DND-41 (cell line): ENCODE data around the gene XYLT1.

Experiments used
- ATAC-seq: fragments of 200-7000 bp; cut with Tn5 transposase; 3 replicates; pipeline ENCODE4 v1.9.1; 2021; ENCODE audit warnings: low read depth; ENCODE audit not compliant: insufficient read depth
- DNase-seq: peaks from one replicate; pipeline ENCODE4 v3.0.0-alpha.2; 2020
- H2AFZ ChIP-seq: 2 replicates; pipeline ENCODE4 v1.6.0; 2012; ENCODE audit warnings: low read depth, low read length
- H3K27ac ChIP-seq: 2 replicates; pipeline ENCODE4 v1.5.1; 2012; ENCODE audit warnings: low read length, inconsistent platforms
- H3K27me3 ChIP-seq: fragments of 200-600 bp; sonication (generic); 2 replicates; pipeline ENCODE4 v1.6.0; 2012; ENCODE audit warnings: low read length, mild to moderate bottlenecking, inconsistent platforms; ENCODE audit not compliant: insufficient read depth, poor library complexity
- H3K36me3 ChIP-seq: 2 replicates; pipeline ENCODE4 v1.5.1; 2012; ENCODE audit warnings: low read length, inconsistent platforms; ENCODE audit not compliant: insufficient read depth
- H3K4me1 ChIP-seq: 2 replicates; pipeline ENCODE4 v1.5.1; 2012; ENCODE audit warnings: mild to moderate bottlenecking, low read length; ENCODE audit not compliant: insufficient read depth
- H3K4me2 ChIP-seq: 2 replicates; pipeline ENCODE4 v1.6.0; 2012; ENCODE audit warnings: mild to moderate bottlenecking, moderate library complexity, low read length, inconsistent platforms; ENCODE audit not compliant: insufficient read depth
- H3K4me3 ChIP-seq, 2 experiments: fragments of 200-600 bp in 1 of 2; shearing (Covaris generic) in 1 of 2; 2 replicates each; pipeline ENCODE4 v1.5.1; 2012 to 2016; ENCODE audit warnings: inconsistent platforms in 2 of 2, low read length in 2 of 2, mild to moderate bottlenecking in 2 of 2, low read depth in 1 of 2, moderate library complexity in 1 of 2
- H3K79me2 ChIP-seq: 2 replicates; pipeline ENCODE4 v1.6.0; 2012; ENCODE audit warnings: low read length, inconsistent platforms; ENCODE audit not compliant: insufficient read depth
- H3K9ac ChIP-seq: 2 replicates; pipeline ENCODE4 v1.6.0; 2012; ENCODE audit warnings: low read depth, mild to moderate bottlenecking, inconsistent platforms, low read length, moderate library complexity
- H3K9me3 ChIP-seq: 2 replicates; pipeline ENCODE4 v1.5.1; 2012; ENCODE audit warnings: low read length, moderate library complexity, mild to moderate bottlenecking, inconsistent platforms; ENCODE audit not compliant: insufficient read depth, severe bottlenecking
- H4K20me1 ChIP-seq: 2 replicates; pipeline ENCODE4 v1.6.0; 2012; ENCODE audit warnings: low read length; ENCODE audit not compliant: insufficient read depth
- EZH2 ChIP-seq: IDR thresholded peaks from 3 replicates; pipeline ENCODE4 v1.6.1; 2012; ENCODE audit warnings: borderline replicate concordance, low read depth, mild to moderate bottlenecking, moderate library complexity, low read length, inconsistent platforms; ENCODE audit not compliant: severe bottlenecking
- TF ChIP-seq, protein P1 (sequence below): IDR thresholded peaks from 2 replicates; pipeline ENCODE4 v1.5.1; 2012; ENCODE audit warnings: borderline replicate concordance, low read length, moderate library complexity, mild to moderate bottlenecking; ENCODE audit not compliant: poor library complexity, severe bottlenecking; ENCODE audit errors: extremely low read depth

XYLT1 gene

GRCh38 chr16:17328932-17329331 lies 141.8 kb downstream of the XYLT1 start:
- no peak for DNase-seq
- no peak for ATAC-seq

DNA sequence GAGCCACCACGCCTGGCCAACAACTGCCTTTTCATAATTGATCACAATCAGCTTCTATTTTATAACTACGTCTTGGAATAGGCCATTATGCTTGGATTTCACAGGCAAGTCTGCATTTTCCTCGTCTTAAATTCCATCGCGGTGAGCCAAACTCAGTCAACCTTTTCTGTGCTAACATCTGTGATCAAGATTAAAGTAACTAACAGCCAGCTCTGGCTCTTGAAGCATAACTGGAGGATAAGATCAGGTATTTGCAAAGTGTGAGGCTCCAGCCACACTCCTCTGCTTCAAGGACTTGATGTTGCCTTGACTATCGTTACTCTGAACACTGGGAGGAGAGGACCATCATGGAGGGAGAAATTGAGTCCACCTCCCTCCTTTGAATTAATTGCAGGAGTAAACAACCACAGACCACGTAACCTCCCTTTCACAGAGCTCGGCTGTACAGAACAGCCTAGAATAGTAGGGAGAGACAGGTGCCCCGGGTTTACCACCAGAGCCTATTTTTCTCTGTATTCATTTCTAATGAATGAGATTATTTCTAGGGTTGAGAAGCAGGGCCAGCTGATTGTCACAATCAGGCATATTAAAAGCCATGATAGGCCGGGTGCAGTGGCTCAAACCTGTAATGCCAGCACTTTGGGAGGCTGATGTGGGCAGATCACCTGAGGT lies 143.0 kb downstream of the XYLT1 start:
- H3K9me3 ChIP-seq, result no peaks in the 10 kb centered on the region

More at GRCh38 chr16:17328932-17329331, 141.8 kb downstream of the XYLT1 start:
- no peaks in the 10 kb centered on the region for H3K79me2 ChIP-seq
- no peaks in the 10 kb centered on the region for H3K9me3 ChIP-seq
- H3K27ac ChIP-seq, result no peak overlapping the region
- H3K27me3 ChIP-seq, result no peaks in the 10 kb centered on the region
- no peaks in the 10 kb centered on the region for H4K20me1 ChIP-seq
- no peak overlapping the region for H3K9ac ChIP-seq
- no peaks in the 10 kb centered on the region for H3K4me1 ChIP-seq
- no peak for TF ChIP-seq EZH2
- TF ChIP-seq, protein P1, sequence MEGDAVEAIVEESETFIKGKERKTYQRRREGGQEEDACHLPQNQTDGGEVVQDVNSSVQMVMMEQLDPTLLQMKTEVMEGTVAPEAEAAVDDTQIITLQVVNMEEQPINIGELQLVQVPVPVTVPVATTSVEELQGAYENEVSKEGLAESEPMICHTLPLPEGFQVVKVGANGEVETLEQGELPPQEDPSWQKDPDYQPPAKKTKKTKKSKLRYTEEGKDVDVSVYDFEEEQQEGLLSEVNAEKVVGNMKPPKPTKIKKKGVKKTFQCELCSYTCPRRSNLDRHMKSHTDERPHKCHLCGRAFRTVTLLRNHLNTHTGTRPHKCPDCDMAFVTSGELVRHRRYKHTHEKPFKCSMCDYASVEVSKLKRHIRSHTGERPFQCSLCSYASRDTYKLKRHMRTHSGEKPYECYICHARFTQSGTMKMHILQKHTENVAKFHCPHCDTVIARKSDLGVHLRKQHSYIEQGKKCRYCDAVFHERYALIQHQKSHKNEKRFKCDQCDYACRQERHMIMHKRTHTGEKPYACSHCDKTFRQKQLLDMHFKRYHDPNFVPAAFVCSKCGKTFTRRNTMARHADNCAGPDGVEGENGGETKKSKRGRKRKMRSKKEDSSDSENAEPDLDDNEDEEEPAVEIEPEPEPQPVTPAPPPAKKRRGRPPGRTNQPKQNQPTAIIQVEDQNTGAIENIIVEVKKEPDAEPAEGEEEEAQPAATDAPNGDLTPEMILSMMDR, result no peak
- H2AFZ ChIP-seq, result no peak overlapping the region
- H3K4me3 ChIP-seq, result no peak overlapping the region
- H3K4me2 ChIP-seq, result no peak overlapping the region
- H3K36me3 ChIP-seq, result no peaks in the 10 kb centered on the region

GRCh38 chr16:17325476-17326143 lies 145.2 kb downstream of the XYLT1 start:
- no peaks in the 10 kb centered on the region for H3K9me3 ChIP-seq
- H2AFZ ChIP-seq, result no peak overlapping the region
- no peaks in the 10 kb centered on the region for H4K20me1 ChIP-seq
- H3K4me3 ChIP-seq, result no peak overlapping the region
- no peaks in the 10 kb centered on the region for H3K79me2 ChIP-seq
- ATAC-seq, result no peak
- no peak for TF ChIP-seq EZH2
- TF ChIP-seq, protein P1, result no peak
- no peak overlapping the region for H3K9ac ChIP-seq
- no peaks in the 10 kb centered on the region for H3K36me3 ChIP-seq
- no peaks in the 10 kb centered on the region for H3K27me3 ChIP-seq
- DNase-seq, result no peak
- no peak overlapping the region for H3K4me2 ChIP-seq
- H3K27ac ChIP-seq, result no peak overlapping the region
- no peaks in the 10 kb centered on the region for H3K4me1 ChIP-seq

More for the DNA sequence above, 143.0 kb downstream of the XYLT1 start:
- H3K4me2 ChIP-seq, result no peak overlapping the region
- no peaks in the 10 kb centered on the region for H3K79me2 ChIP-seq
- no peaks in the 10 kb centered on the region for H3K27me3 ChIP-seq
- TF ChIP-seq, protein P1, result no peak
- TF ChIP-seq EZH2, result no peak
- H3K4me3 ChIP-seq, result no peak overlapping the region
- H3K4me1 ChIP-seq, result no peaks in the 10 kb centered on the region
- no peak overlapping the region for H3K27ac ChIP-seq
- ATAC-seq (no peak), DNase-seq (no peak)
- no peaks in the 10 kb centered on the region for H4K20me1 ChIP-seq
- H2AFZ ChIP-seq, result no peak overlapping the region
- no peak overlapping the region for H3K9ac ChIP-seq
- H3K36me3 ChIP-seq, result no peaks in the 10 kb centered on the region
